HepG2 (cell line): ENCODE results near the gene SLC22A31. TPM values are rescaled to one million over a fixed set of nuclear protein-coding genes. Genes with fewer than 3 reads are reported as not detected.

Experiments
- DBP ChIP-seq: sonication (generic); formaldehyde crosslinking; IDR thresholded peaks from 2 replicates; pipeline ENCODE4 v1.4.0; 2020; ENCODE audit warnings: missing genetic modification reagents; ENCODE audit errors: not compliant biosample characterization
- HDAC6 ChIP-seq: fragments of 200-600 bp; sonication (generic); IDR thresholded peaks from 2 replicates; pipeline ENCODE4 v1.7.0; 2017; ENCODE audit warnings: mild to moderate bottlenecking, antibody characterized with exemption, low read length, low read depth
- MAFF ChIP-seq: IDR thresholded peaks from 2 replicates; pipeline ENCODE4 v1.6.1; 2011; ENCODE audit warnings: low read depth, low read length, improper control_type of control experiment
- SCMH1 ChIP-seq: sonication (generic); formaldehyde crosslinking; IDR thresholded peaks from 2 replicates; pipeline ENCODE4 v1.9.0; 2021; ENCODE audit warnings: missing genetic modification reagents, mild to moderate bottlenecking, borderline replicate concordance
- ZBTB3 ChIP-seq: sonication (generic); formaldehyde crosslinking; IDR thresholded peaks from 2 replicates; pipeline ENCODE4 v1.4.0; 2020; ENCODE audit warnings: low read depth, mild to moderate bottlenecking, moderate library complexity, missing genetic modification reagents, borderline replicate concordance
- ZBTB7A ChIP-seq: sonication (generic); formaldehyde crosslinking; IDR thresholded peaks from 2 replicates; pipeline ENCODE4 v1.8.0; 2022; ENCODE audit warnings: mild to moderate bottlenecking, missing genetic modification reagents
- ZFP36L1 ChIP-seq: sonication (generic); formaldehyde crosslinking; IDR thresholded peaks from 2 replicates; pipeline ENCODE4 v1.8.0; 2022; ENCODE audit warnings: mild to moderate bottlenecking, missing genetic modification reagents, moderate library complexity
- ZNF367 ChIP-seq: sonication (generic); formaldehyde crosslinking; IDR thresholded peaks from 2 replicates; pipeline ENCODE4 v1.4.0; 2020; ENCODE audit warnings: missing genetic modification reagents, borderline replicate concordance
- ZNF441 ChIP-seq: sonication (generic); formaldehyde crosslinking; IDR thresholded peaks from 2 replicates; pipeline ENCODE4 v1.7.0; 2021; ENCODE audit warnings: missing genetic modification reagents, borderline replicate concordance
- ZNF451 ChIP-seq: sonication (generic); formaldehyde crosslinking; IDR thresholded peaks from 2 replicates; pipeline ENCODE4 v1.5.0; 2020; ENCODE audit warnings: mild to moderate bottlenecking, missing genetic modification reagents
- ZNF556 ChIP-seq: sonication (generic); formaldehyde crosslinking; IDR thresholded peaks from 2 replicates; pipeline ENCODE4 v1.4.0; 2020; ENCODE audit warnings: mild to moderate bottlenecking, missing genetic modification reagents, borderline replicate concordance
- polyA plus RNA-seq, 8 experiments: library from polyadenylated mRNA; depleted of rRNA in 3 of 8; stranded (reverse) in 7 of 8; unstranded in 1 of 8; fragments of >200 nt; fragmentation: Illumina TruSeq in 4 of 8; extraction: Trizol in 4 of 8; gene quantifications; 2 replicates each; pipeline versions ENCODE4 v1.2.1 to v1.2.3, GENCODE V29; 2011 to 2016; ENCODE audit warnings: low read depth in 4 of 8, missing spikeins in 1 of 8, mixed read lengths in 1 of 8; ENCODE audit not compliant: insufficient read depth in 1 of 8
- total RNA-seq, 5 experiments: library from RNA; depleted of rRNA; stranded (reverse); fragments of >200 nt; fragmentation: Illumina TruSeq; extraction: Trizol; gene quantifications; 2 replicates each; pipeline ENCODE4 v1.2.3, GENCODE V29; 2016; ENCODE audit warnings: low read depth in 1 of 5
- TF ChIP-seq, protein P1 (sequence below): sonication (generic); formaldehyde crosslinking; IDR thresholded peaks from 2 replicates; pipeline ENCODE4 v1.5.0; 2020; ENCODE audit warnings: missing genetic modification reagents
- TF ChIP-seq, protein P2 (sequence below): sonication (generic); formaldehyde crosslinking; IDR thresholded peaks from 2 replicates; pipeline ENCODE4 v1.4.0; 2020; ENCODE audit warnings: mild to moderate bottlenecking, missing genetic modification reagents
- TF ChIP-seq, protein P3 (sequence below): sonication (generic); formaldehyde crosslinking; IDR thresholded peaks from 2 replicates; pipeline ENCODE4 v1.5.0; 2020; ENCODE audit warnings: mild to moderate bottlenecking, missing genetic modification reagents
- TF ChIP-seq, protein P4 (sequence below), 2 experiments: sonication (generic) in 1 of 2; formaldehyde crosslinking in 1 of 2; IDR thresholded peaks; 2 replicates each; pipeline versions ENCODE4 v1.4.0 to v1.6.1; 2016 to 2020; ENCODE audit warnings: borderline replicate concordance in 1 of 2, low read depth in 1 of 2, mild to moderate bottlenecking in 1 of 2, missing genetic modification reagents in 1 of 2

Gene SLC22A31
- total and polyA plus RNA-seq, 2 of the 13 experiments (the other 11 are each of a cell fraction or from before 2014, with no cell fraction given) = 67.3 to 83.3 TPM

DNA sequence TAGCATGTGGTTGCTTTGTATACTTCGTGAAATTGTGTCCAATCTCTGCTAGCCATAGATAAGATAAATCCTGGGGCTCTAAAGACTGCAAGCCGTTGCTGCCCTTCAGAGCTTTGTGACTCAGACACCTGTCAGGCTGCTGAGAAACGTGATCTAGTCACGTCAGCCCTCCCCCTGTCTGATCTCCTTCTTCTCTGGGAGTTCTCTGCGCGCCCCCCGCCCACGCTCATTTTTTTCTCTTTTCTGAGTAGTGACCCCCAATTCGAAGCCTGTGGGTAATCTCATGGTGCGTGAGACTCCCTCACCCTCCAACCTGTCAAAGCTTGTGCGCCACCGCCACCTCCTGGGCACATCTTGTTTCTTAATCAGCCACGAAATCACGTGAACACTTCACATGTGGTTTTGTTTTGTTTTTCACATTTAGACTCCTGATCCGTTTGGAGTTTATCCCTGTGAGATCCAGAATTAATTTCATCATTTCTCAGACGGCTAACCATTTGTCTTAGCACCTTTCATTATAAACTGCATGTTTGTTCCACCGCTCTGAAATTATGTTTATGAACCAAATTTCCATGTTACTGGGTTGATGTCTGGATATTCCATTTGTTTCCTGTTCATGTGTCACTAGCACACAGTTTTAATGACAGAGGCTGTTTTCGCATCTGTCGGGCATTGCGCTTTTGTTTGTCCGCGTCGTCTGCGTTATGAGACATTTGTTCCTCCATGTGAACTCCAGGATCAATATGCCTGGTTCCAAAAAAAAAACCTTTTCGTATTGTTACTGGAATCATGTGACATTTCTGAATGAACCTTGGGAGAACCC, 16.2 kb upstream of the SLC22A31 start (continued):
- TF ChIP-seq, protein P1, sequence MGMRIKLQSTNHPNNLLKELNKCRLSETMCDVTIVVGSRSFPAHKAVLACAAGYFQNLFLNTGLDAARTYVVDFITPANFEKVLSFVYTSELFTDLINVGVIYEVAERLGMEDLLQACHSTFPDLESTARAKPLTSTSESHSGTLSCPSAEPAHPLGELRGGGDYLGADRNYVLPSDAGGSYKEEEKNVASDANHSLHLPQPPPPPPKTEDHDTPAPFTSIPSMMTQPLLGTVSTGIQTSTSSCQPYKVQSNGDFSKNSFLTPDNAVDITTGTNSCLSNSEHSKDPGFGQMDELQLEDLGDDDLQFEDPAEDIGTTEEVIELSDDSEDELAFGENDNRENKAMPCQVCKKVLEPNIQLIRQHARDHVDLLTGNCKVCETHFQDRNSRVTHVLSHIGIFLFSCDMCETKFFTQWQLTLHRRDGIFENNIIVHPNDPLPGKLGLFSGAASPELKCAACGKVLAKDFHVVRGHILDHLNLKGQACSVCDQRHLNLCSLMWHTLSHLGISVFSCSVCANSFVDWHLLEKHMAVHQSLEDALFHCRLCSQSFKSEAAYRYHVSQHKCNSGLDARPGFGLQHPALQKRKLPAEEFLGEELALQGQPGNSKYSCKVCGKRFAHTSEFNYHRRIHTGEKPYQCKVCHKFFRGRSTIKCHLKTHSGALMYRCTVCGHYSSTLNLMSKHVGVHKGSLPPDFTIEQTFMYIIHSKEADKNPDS (CRISPR knock-in tag) = no peak
- TF ChIP-seq, protein P2, sequence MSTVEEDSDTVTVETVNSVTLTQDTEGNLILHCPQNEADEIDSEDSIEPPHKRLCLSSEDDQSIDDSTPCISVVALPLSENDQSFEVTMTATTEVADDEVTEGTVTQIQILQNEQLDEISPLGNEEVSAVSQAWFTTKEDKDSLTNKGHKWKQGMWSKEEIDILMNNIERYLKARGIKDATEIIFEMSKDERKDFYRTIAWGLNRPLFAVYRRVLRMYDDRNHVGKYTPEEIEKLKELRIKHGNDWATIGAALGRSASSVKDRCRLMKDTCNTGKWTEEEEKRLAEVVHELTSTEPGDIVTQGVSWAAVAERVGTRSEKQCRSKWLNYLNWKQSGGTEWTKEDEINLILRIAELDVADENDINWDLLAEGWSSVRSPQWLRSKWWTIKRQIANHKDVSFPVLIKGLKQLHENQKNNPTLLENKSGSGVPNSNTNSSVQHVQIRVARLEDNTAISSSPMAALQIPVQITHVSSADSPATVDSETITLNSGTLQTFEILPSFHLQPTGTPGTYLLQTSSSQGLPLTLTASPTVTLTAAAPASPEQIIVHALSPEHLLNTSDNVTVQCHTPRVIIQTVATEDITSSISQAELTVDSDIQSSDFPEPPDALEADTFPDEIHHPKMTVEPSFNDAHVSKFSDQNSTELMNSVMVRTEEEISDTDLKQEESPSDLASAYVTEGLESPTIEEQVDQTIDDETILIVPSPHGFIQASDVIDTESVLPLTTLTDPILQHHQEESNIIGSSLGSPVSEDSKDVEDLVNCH (CRISPR knock-in tag) = no peak
- TF ChIP-seq ZBTB7A (no peak), ZBTB3 (CRISPR knock-in tag) (no peak), SCMH1 (no peak), ZFP36L1 (CRISPR knock-in tag) (no peak), ZNF441 (no peak), ZNF556 (0 out of 2 replicates have a peak, but pooled peaks have one; percentile 62), MAFF (no peak), ZNF367 (CRISPR knock-in tag) (no peak), DBP (no peak), HDAC6 (no peak), ZNF451 (CRISPR knock-in tag) (no peak)
- TF ChIP-seq, protein P3, sequence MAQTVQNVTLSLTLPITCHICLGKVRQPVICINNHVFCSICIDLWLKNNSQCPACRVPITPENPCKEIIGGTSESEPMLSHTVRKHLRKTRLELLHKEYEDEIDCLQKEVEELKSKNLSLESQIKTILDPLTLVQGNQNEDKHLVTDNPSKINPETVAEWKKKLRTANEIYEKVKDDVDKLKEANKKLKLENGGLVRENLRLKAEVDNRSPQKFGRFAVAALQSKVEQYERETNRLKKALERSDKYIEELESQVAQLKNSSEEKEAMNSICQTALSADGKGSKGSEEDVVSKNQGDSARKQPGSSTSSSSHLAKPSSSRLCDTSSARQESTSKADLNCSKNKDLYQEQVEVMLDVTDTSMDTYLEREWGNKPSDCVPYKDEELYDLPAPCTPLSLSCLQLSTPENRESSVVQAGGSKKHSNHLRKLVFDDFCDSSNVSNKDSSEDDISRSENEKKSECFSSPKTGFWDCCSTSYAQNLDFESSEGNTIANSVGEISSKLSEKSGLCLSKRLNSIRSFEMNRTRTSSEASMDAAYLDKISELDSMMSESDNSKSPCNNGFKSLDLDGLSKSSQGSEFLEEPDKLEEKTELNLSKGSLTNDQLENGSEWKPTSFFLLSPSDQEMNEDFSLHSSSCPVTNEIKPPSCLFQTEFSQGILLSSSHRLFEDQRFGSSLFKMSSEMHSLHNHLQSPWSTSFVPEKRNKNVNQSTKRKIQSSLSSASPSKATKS (CRISPR knock-in tag) = no peak
- TF ChIP-seq, protein P4, sequence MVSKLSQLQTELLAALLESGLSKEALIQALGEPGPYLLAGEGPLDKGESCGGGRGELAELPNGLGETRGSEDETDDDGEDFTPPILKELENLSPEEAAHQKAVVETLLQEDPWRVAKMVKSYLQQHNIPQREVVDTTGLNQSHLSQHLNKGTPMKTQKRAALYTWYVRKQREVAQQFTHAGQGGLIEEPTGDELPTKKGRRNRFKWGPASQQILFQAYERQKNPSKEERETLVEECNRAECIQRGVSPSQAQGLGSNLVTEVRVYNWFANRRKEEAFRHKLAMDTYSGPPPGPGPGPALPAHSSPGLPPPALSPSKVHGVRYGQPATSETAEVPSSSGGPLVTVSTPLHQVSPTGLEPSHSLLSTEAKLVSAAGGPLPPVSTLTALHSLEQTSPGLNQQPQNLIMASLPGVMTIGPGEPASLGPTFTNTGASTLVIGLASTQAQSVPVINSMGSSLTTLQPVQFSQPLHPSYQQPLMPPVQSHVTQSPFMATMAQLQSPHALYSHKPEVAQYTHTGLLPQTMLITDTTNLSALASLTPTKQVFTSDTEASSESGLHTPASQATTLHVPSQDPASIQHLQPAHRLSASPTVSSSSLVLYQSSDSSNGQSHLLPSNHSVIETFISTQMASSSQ (IDR thresholded peaks at IDR 0.05; ENCODE audit: low read depth) = no peak
- TF ChIP-seq, protein P4 (CRISPR knock-in tag; IDR thresholded peaks at IDR 0.05; ENCODE audit: borderline replicate concordance) = no peak
